Activated naive CD4-positive, alpha-beta T cell treated with anti-CD3 and anti-CD28 coated beads, Interleukin-2, amount 10 ng/mL, durations not matched to agents 7 days and 5 days (primary cell): ENCODE data around the gene LPP.

ENCODE experiments used
- CTCF ChIA-PET: fragments of 350-600 bp; sonication (Branson Sonifier 250); formaldehyde crosslinking; loops from one replicate; lab custom pipeline; 2021; ENCODE audit warnings: antibody characterized with exemption; lab: Charles Lee
- DNase-seq: peaks from one replicate; pipeline ENCODE4 v3.0.0-alpha.2; 2020
- H3K27ac Mint-ChIP-seq: one replicate; pipeline ENCODE4 v1.8.0; 2021; ENCODE audit warnings: mild to moderate bottlenecking, moderate library complexity, mixed read lengths
- H3K27me3 Mint-ChIP-seq: one replicate; pipeline ENCODE4 v1.8.0; 2021; ENCODE audit warnings: mild to moderate bottlenecking, mixed read lengths
- H3K36me3 Mint-ChIP-seq: one replicate; pipeline ENCODE4 v1.8.0; 2021; ENCODE audit warnings: mixed read lengths
- H3K4me1 Mint-ChIP-seq: one replicate; pipeline ENCODE4 v1.8.0; 2021; ENCODE audit warnings: mixed read lengths
- H3K4me3 Mint-ChIP-seq: one replicate; pipeline ENCODE4 v1.8.0; 2021; ENCODE audit warnings: mild to moderate bottlenecking, moderate library complexity, mixed read lengths
- H3K9me3 Mint-ChIP-seq: one replicate; pipeline ENCODE4 v1.8.0; 2021; ENCODE audit warnings: mixed read lengths

Gene LPP

GRCh38 chr3:188239035-188239434, 85.1 kb downstream of the LPP start:
- H3K4me3 Mint-ChIP-seq, result no peak overlapping the region
- peaks cover 8% of the 10 kb centered on the region for H3K4me1 Mint-ChIP-seq
- no peak overlapping the region for H3K27ac Mint-ChIP-seq
- DNase-seq, result no peak
- CTCF ChIA-PET, result no interaction called here
- H3K9me3 Mint-ChIP-seq, result no peaks in the 10 kb centered on the region
- peaks cover 36% of the 10 kb centered on the region for H3K36me3 Mint-ChIP-seq
- no peaks in the 10 kb centered on the region for H3K27me3 Mint-ChIP-seq

- no peak overlapping the region for H3K4me3 Mint-ChIP-seq
- CTCF ChIA-PET, result no interaction called here
- no peaks in the 10 kb centered on the region for H3K9me3 Mint-ChIP-seq
- H3K36me3 Mint-ChIP-seq, result peaks cover 31% of the 10 kb centered on the region
- peaks cover 8% of the 10 kb centered on the region for H3K4me1 Mint-ChIP-seq
- no peak for DNase-seq
- H3K27me3 Mint-ChIP-seq, result no peaks in the 10 kb centered on the region
- H3K27ac Mint-ChIP-seq, result no peak overlapping the region
Observed at GRCh38 chr3:188239577-188239976, 85.6 kb downstream of the LPP start.

- CTCF ChIA-PET, result no interaction called here
- Mint-ChIP-seq H3K4me3 (no peak overlapping the region), H3K27me3 (no peaks in the 10 kb centered on the region), H3K9me3 (no peaks in the 10 kb centered on the region), H3K4me1 (peaks cover 8% of the 10 kb centered on the region), H3K36me3 (peaks cover 25% of the 10 kb centered on the region), H3K27ac (no peak overlapping the region)
- no peak for DNase-seq
Observed at GRCh38 chr3:188240189-188240981, 86.4 kb downstream of the LPP start.

- no peak for DNase-seq
- Mint-ChIP-seq H3K27ac (no peak overlapping the region), H3K4me3 (no peak overlapping the region), H3K27me3 (no peaks in the 10 kb centered on the region), H3K9me3 (no peaks in the 10 kb centered on the region), H3K36me3 (peaks cover 24% of the 10 kb centered on the region), H3K4me1 (peaks cover 8% of the 10 kb centered on the region)
- CTCF ChIA-PET, result no interaction called here
Observed at GRCh38 chr3:188241072-188241471, 87.1 kb downstream of the LPP start.

- CTCF ChIA-PET, result no interaction called here
- H3K4me1 Mint-ChIP-seq, result peaks cover 8% of the 10 kb centered on the region
- H3K27me3 Mint-ChIP-seq, result no peaks in the 10 kb centered on the region
- H3K36me3 Mint-ChIP-seq, result peaks cover 27% of the 10 kb centered on the region
- DNase-seq, result no peak
- no peaks in the 10 kb centered on the region for H3K9me3 Mint-ChIP-seq
- no peak overlapping the region for H3K4me3 Mint-ChIP-seq
- no peak overlapping the region for H3K27ac Mint-ChIP-seq
Observed at GRCh38 chr3:188241883-188242282, 87.9 kb downstream of the LPP start.

GRCh38 chr3:188242436-188243123, 88.6 kb downstream of the LPP start:
- no peak for DNase-seq
- no peak overlapping the region for H3K4me3 Mint-ChIP-seq

GRCh38 chr3:188243124-188243795, 89.3 kb downstream of the LPP start:
- peaks cover 2% of the 10 kb centered on the region for H3K4me1 Mint-ChIP-seq
- CTCF ChIA-PET, result no interaction called here

More at GRCh38 chr3:188242436-188243123, 88.6 kb downstream of the LPP start:
- H3K27me3 Mint-ChIP-seq, result no peaks in the 10 kb centered on the region
- peaks cover 7% of the 10 kb centered on the region for H3K4me1 Mint-ChIP-seq
- no peak overlapping the region for H3K27ac Mint-ChIP-seq
- peaks cover 25% of the 10 kb centered on the region for H3K36me3 Mint-ChIP-seq
- CTCF ChIA-PET, result no interaction called here
- H3K9me3 Mint-ChIP-seq, result no peaks in the 10 kb centered on the region

GRCh38 chr3:188244395-188244861, 90.5 kb downstream of the LPP start:
- no peaks in the 10 kb centered on the region for H3K4me1 Mint-ChIP-seq
- CTCF ChIA-PET, result no interaction called here
- H3K36me3 Mint-ChIP-seq, result peaks cover 16% of the 10 kb centered on the region
- H3K27ac Mint-ChIP-seq, result no peak overlapping the region
- DNase-seq, result no peak
- H3K27me3 Mint-ChIP-seq, result no peaks in the 10 kb centered on the region
- no peak overlapping the region for H3K4me3 Mint-ChIP-seq
- H3K9me3 Mint-ChIP-seq, result no peaks in the 10 kb centered on the region

More at GRCh38 chr3:188243124-188243795, 89.3 kb downstream of the LPP start:
- H3K9me3 Mint-ChIP-seq, result no peaks in the 10 kb centered on the region
- peaks cover 21% of the 10 kb centered on the region for H3K36me3 Mint-ChIP-seq
- DNase-seq, result no peak
- no peaks in the 10 kb centered on the region for H3K27me3 Mint-ChIP-seq
- H3K27ac Mint-ChIP-seq, result no peak overlapping the region
- no peak overlapping the region for H3K4me3 Mint-ChIP-seq

GRCh38 chr3:188246905-188247304, 92.9 kb downstream of the LPP start:
- Mint-ChIP-seq H3K4me3 (no peak overlapping the region), H3K9me3 (peaks cover 2% of the 10 kb centered on the region), H3K27me3 (no peaks in the 10 kb centered on the region), H3K4me1 (peaks cover 2% of the 10 kb centered on the region), H3K36me3 (peaks cover 12% of the 10 kb centered on the region), H3K27ac (no peak overlapping the region)
- DNase-seq, result no peak
- CTCF ChIA-PET, result no interaction called here

GRCh38 chr3:188248036-188248561, 94.1 kb downstream of the LPP start:
- Mint-ChIP-seq H3K27me3 (no peaks in the 10 kb centered on the region), H3K27ac (no peak overlapping the region), H3K4me1 (peaks cover 2% of the 10 kb centered on the region), H3K9me3 (peaks cover 5% of the 10 kb centered on the region), H3K36me3 (peaks cover 17% of the 10 kb centered on the region), H3K4me3 (no peak overlapping the region)
- no peak for DNase-seq
- CTCF ChIA-PET, result interaction anchor here (1.0 kb wide), 1 partner anchor 507 kb away, joined by 4 read pairs; no protein-coding TSS in a partner anchor

- DNase-seq, result no peak
- H3K4me1 Mint-ChIP-seq, result peaks cover 26% of the 10 kb centered on the region
- no peak overlapping the region for H3K27ac Mint-ChIP-seq
- CTCF ChIA-PET, result interaction anchor here (0.6 to 0.7 kb wide), 2 partner anchors 69 to 203 kb away, joined by 3 read pairs; no protein-coding TSS in a partner anchor
- no peak overlapping the region for H3K4me3 Mint-ChIP-seq
- no peaks in the 10 kb centered on the region for H3K27me3 Mint-ChIP-seq
- H3K36me3 Mint-ChIP-seq, result peaks cover 29% of the 10 kb centered on the region
- peaks cover 8% of the 10 kb centered on the region for H3K9me3 Mint-ChIP-seq
Observed at GRCh38 chr3:188253123-188253793, 99.3 kb downstream of the LPP start.

GRCh38 chr3:188253800-188254452, 100.0 kb downstream of the LPP start:
- Mint-ChIP-seq H3K36me3 (peaks cover 34% of the 10 kb centered on the region), H3K4me1 (peaks cover 26% of the 10 kb centered on the region), H3K4me3 (no peak overlapping the region), H3K27me3 (no peaks in the 10 kb centered on the region), H3K27ac (no peak overlapping the region), H3K9me3 (peaks cover 8% of the 10 kb centered on the region)
- no peak for DNase-seq
- CTCF ChIA-PET, result interaction anchor here (0.7 kb wide), 1 partner anchor 70 kb away, joined by 3 read pairs; no protein-coding TSS in a partner anchor

- peaks cover 26% of the 10 kb centered on the region for H3K4me1 Mint-ChIP-seq
- H3K36me3 Mint-ChIP-seq, result peaks cover 36% of the 10 kb centered on the region
- peaks cover 8% of the 10 kb centered on the region for H3K9me3 Mint-ChIP-seq
- no peak for DNase-seq
- CTCF ChIA-PET, result no interaction called here
- no peak overlapping the region for H3K27ac Mint-ChIP-seq
- no peak overlapping the region for H3K4me3 Mint-ChIP-seq
- H3K27me3 Mint-ChIP-seq, result no peaks in the 10 kb centered on the region
Observed at GRCh38 chr3:188254520-188255070, 100.6 kb downstream of the LPP start.
